ENCODE results near the gene ORM1.
"Not testable (repeated sequence)": the region's sequence is repeated elsewhere in the genome, so short reads cannot be mapped to it uniquely, and the experiment has no call there.

Gene ORM1

DNA sequence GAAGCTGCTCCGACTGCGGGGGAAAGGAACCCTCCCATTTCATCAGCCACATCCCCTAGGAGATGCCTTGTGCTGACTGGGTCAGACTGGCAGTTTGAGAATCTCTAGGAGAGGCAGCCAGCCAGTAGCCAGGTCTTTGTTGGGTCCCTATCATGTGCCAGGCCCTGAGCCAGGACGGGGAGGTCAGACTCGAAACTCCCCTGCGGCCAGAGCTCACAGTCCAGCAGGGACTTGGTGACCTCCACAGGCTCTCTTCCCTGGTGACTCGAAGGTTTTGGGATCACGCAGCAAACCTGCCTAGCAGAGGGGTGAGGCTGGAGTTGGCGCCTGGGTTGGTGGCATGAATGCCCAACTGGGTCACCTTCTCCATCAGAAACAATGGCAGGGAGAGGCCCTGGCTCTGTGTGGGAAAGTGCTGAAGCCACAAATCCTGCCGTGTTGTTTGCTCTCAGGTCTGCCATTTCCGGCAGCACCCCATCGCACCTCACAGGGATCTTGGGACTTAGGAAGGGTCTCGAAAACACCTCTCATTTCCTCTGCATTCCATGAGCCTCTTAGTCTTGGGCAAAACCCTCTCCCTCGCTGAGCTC is 14.4 kb upstream of the ORM1 start:
- peak; percentile 0 for DNase-seq

GRCh38 chr9:114309096-114309495 is 13.8 kb upstream of the ORM1 start:
- DNase-seq, result peak; percentile 0

DNA sequence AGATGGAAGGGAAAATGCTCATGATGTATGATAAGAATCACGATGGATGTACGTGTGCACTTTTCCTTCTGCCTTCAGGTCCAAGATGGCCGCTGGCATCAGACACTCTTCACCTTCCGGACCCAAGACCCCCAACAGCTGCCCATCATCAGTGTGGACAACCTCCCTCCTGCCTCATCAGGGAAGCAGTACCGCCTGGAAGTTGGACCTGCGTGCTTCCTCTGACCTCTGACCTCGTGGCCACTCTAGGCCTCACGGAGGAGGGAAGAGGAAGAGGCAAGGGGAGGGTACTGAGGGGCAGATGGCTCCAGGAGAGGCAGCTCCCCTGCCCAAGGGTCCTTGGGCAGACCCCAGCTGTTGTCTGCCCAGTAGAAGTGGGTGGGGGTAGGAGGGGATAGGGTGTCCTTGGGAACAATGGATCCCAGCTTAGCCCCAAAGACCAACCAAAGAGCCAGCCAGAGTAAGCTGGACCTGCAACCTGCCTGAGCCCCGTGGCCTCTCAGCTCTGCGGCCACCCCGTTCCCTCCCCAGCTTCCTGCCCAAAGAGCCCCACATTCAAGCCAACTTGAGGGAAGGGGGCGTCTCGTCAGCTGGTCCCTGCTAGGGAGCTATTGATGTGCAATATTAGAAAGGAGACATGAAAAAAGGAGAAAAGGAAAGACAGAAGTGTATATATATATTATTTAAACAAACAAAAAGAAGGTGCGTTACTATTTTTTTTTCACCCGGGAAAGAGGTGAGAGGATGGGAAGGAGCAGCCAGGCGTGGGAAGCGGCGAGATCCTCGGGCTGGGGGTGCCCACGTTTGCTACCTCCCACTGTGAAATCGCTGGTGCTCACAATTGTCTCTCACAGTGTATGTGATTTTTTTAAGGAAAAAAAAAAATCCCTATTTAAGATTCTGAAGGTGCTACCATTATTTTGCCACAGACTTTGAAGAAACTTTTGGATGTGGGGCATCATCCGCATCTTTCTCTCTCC is 12.1 kb upstream of the ORM1 start:
- DNase-seq, result peak; percentile 0

GRCh38 chr9:114311571-114312512 is 11.1 kb upstream of the ORM1 start:
- no peak for DNase-seq

GRCh38 chr9:114312513-114312875 is 10.4 kb upstream of the ORM1 start:
- DNase-seq, result peak; percentile 1

GRCh38 chr9:114313186-114313585 is 9.7 kb upstream of the ORM1 start:
- DNase-seq, result no peak

- DNase-seq, result no peak
Observed at GRCh38 chr9:114314256-114314867, 8.5 kb upstream of the ORM1 start.

DNA sequence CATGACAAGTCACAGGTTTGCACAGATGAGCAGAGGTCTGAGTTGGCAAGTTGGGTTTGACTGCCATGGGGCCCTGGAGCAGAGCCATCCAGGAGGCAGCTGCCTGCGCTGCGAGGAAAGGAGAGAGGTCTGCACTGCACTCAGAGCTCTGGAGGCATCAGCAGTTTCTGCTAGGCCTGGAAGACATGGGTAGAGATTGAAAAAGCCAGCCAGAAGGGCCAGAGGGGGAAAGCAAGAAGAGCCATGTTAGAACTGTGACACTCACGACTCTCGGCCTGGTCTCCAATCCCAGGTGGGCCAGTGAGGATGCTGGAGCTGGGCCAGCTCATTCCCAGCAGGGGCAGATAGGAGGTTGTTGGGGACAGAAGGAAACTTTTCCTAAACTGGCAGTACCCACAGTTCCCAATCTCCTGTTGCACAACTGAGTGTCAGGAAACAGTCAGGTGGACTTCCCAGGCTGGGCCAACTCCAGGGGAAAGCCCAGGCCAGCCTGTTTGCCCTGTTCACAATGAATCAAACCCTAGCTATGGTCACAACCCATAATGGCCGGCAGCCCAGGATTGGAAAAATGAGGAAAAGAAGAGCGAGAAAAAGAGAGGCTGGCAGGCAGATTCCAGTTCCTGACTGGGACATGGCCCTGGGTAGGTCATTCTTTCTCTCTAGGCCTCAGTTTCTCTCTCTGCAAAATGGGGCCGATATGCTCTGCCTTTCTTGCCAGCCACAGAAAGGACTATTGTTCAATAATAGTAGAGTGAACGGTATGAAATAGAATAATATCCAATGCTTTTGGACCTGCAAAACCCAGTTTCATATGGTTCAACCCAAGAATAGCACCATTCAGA is 7.8 kb upstream of the ORM1 start:
- peak; percentile 1 for DNase-seq

GRCh38 chr9:114315723-114316363 is 7.1 kb upstream of the ORM1 start:
- peak; percentile 0 for DNase-seq

DNA sequence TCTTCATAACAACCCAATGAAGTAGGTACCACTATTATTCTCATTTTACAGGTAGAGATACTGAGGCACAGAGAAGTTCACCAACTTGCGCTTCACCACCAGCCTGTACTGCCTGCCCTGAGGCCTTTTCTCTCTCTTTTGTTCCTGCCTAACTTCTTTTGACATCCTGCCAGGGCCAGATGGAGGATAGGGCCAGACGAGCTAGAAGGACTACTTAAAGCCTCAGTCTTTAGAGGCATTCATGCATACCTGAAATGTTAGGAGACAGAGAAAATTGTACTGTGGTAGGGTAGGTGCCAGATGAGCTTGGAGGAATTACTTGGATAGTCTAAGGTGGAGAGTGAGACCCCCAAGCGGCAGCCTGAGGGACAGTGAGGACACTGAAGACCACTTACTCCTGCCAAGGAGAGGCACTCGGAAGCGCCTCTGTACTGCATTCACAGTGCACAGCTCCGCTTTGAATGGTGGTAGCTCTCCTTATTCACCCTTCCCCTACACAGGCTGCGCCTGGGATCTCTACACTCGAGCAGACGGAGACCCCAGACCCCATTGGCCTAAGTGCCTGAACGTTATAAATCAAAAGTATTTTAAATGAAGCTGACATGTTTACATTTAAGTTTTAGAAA is 6.2 kb upstream of the ORM1 start:
- DNase-seq, result peak; percentile 1

DNA sequence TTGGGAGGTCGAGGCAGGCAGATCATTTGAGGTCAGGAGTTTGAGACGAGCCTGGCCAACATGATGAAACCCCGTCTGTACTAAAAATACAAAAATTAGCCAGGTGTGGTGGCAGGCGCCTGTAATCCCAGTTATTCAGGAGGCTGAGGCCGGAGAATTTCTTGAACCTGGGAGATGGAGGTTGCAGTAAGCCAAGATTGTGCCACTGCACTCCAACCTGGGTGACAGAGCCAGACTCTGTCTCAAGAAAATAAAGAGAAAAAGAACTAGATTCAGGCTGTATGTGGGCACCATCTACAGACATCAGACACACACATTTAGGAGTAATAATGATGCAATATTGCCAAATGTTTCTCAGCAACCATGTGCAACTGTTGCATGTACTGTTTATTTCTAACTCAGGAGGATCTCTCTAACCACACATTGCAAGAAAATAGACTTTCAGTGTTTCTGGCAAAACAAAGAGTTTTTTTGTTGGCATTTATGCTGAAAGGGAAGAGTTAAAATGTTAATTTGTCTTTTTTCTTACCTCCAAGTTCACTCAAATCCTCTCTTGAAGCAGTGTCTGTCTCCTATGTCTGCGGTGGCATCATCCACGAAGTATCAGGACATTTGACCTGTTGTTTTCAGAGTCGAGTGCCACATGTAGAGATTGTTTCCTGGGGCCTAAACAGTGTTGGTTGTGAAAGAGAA is 5.1 kb upstream of the ORM1 start:
- peak; percentile 2 for DNase-seq

DNA sequence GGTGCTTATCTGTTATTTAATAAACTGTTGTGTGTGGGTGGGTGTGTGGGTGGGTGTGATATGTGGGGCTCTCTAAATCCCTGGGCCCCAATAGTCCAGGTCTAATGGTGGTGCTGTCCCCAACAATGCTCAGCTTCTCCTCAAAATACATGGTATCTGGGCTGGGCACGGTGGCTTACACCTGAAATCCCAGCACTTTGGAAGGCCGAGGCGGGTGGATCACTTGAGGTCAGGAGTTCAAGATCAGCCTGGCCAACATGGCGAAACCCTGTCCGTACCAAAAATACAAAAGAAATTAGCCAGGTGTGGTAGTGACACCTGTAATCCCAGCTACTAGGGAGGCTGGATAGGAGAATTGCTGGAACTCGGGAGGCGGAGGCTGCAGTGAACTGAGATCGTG is 4.5 kb upstream of the ORM1 start:
- peak; percentile 1 for DNase-seq

DNA sequence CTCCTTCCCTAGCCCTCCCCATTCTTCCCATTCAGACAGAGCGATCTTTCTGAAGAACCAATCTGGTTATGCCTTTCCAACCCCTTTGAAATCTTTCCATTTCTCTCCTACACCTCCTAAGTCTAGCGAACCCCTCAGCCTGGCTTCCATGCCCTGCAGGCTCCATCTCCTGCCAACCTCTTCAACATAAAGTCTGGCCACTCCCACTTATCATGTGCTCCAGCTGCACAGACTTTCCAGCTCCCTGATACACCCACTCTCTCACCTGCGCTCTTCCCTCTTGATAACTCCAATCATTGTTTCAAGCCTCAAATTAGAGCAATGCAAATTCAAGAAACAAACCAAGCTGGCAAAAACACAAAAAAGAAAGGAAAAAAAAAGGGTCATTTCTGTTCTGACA is 3.8 kb upstream of the ORM1 start:
- peak; percentile 0 for DNase-seq

- DNase-seq, result peak; percentile 28
Observed at GRCh38 chr9:114320710-114321109, 2.2 kb upstream of the ORM1 start.

DNA sequence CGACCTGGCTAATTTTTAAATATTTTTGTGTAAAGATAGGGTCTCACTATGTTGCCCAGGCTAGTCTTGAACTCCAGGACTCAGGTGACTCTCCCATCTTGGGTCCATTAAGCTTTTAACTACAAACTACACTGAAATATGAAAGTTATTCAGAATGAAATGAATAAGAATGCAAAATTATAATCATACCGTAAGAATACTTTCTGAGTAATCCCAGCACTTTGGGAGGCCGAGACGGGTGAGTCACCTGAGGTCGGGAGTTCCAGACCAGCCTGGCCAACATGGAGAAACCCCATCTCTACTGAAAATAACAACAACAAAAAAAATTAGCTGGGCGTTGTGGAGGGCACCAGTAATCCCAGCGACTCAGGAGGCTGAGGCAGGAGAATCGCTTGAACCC is 1.1 kb upstream of the ORM1 start:
- DNase-seq, result peak; percentile 62

DNA sequence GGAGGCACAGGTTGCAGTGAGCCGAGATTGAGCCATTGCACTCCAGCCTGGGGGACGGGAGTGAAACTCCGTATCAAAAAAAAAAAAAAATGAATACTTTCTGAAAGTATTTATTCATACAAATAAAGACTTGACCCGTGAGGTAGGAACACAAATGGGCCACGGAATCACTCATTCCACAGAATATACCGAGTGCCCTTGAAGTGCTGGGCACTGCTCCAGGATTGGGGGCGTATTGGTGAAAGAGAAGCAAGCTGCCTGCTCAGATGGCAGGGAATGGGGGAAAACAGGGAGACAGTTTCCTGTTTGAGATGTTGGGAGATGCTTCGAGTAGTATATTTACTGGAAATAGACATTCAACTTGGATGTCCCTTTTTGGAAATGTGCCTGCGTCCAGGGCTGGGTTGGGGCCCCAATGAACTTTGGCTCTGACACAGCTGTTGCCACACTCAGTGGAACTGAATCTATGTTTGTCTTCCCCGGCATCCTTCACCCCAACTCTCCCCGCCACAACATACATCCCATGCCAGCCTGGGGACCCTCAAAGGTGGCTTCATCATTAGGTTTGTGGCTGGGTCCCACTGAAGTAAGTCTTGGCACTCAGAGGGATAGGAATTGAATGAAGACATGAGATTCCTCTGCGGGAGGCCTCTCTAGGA is 609 bp upstream of the ORM1 start:
- DNase-seq, result not testable (repeated sequence)

GRCh38 chr9:114323849-114324248 is 951 bp downstream of the ORM1 start:
- DNase-seq, result not testable (repeated sequence)

GRCh38 chr9:114324492-114324891 is 1.6 kb downstream of the ORM1 start:
- DNase-seq, result no peak

GRCh38 chr9:114324965-114325364 is 2.1 kb downstream of the ORM1 start:
- DNase-seq, result not testable (repeated sequence)

Measured in activated CD4-positive, alpha-beta T cell treated with anti-CD3 and anti-CD28 coated beads for 48 hours (primary cell).